ENCODE results near the gene PPIAL4G.
"Not testable (repeated sequence)": the region's sequence is repeated elsewhere in the genome, so short reads cannot be mapped to it uniquely, and the experiment has no call there.

Gene PPIAL4G

GRCh38 chr1:148434832-148435231 is 48.3 kb downstream of the PPIAL4G start:
- intact Hi-C loops (cut with DNase I), result no loop called here
- DNase-seq, result peak in 1 of 42 donors; percentile 14

GRCh38 chr1:148432916-148433317 is 50.2 kb downstream of the PPIAL4G start:
- intact Hi-C loops (cut with DNase I), result not testable (repeated sequence)
- DNase-seq, result peak in 14 of 42 donors; percentile 4 to 64 (median 27)

Data from head of caudate nucleus (tissue), 42 donors.